ENCODE results near the gene TBL3. TPM values are rescaled to one million over a fixed set of nuclear protein-coding genes. Genes with fewer than 3 reads are reported as not detected.

Gene TBL3
- total RNA-seq, 1 experiment from 2014 or later, result 73.4 TPM

DNA sequence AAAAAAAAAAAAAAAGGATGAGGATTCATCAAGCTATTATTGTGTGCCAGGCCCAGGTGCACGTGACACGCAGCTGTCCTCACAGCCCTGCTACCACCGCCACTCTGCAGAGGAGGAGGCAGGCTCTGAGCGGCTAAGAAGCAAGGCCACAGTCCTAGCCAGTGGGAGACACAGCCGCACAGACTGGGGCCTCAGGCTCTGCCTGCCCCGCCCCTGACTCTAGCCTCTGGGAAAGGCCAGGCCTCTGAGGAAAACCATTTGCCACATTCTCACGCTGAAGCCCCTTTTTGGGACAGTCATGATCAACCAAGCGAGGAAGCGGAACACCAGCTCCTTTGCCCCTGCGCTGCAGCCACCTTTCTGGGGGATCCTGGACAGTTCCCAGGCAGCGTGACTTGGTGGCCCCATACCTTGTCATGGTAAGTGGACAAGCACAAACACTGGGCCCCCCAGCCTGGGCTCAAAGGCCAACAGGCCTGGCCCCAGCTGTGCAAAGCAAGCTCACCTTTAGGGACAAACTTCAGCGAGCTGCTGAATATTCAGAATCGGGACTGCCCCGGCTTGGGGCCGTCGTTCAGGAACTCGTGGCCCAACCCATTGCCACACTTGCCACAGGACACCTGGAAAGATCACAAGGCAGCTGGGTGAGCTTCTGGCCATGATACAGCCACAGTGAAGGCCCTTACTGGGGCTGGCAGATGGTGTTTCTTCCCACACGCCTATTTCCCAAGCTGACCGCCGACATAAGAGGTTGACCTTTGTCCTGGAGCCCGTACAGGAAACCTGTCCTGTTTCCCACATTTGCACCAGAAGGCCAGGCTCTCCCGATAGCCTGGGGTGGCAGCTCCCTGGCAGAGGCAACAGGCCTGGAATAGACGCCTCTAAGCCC, 31.3 kb upstream of the TBL3 start:
- Mint-ChIP-seq H3K9me3 (no peaks in the 10 kb centered on the region), H3K27me3 (ENCODE audit: low read depth) (peaks cover 13% of the 10 kb centered on the region), H3K4me1 (peaks cover 22% of the 10 kb centered on the region), H3K36me3 (peaks cover 12% of the 10 kb centered on the region), H3K4me3 (no peak overlapping the region), H3K27ac (no peak overlapping the region)
- POLR2A ChIA-PET, result interaction anchor here (1.0 to 1.5 kb wide), 4 partner anchors 12 to 40 kb away, joined by 3 to 19 read pairs (median 4); partner anchors contain the start of genes RPL3L and RPS2
- TF ChIP-seq ZNF423 (CRISPR knock-in tag; IDR thresholded peaks at IDR 0.05) (no peak), TEAD4 (CRISPR knock-in tag; IDR thresholded peaks at IDR 0.05) (no peak), ZNF121 (CRISPR knock-in tag; IDR thresholded peaks at IDR 0.05) (no peak), TCF7 (CRISPR knock-in tag; IDR thresholded peaks at IDR 0.05; ENCODE audit: low read depth) (no peak), MXD4 (CRISPR knock-in tag; IDR thresholded peaks at IDR 0.05; ENCODE audit: borderline replicate concordance) (no peak), ZNF425 (CRISPR knock-in tag; conservative IDR thresholded peaks at IDR 0.05) (no peak), MYBL2 (CRISPR knock-in tag; IDR thresholded peaks at IDR 0.05) (no peak), SP1 (CRISPR knock-in tag; conservative IDR thresholded peaks at IDR 0.05) (no peak), CBFB (CRISPR knock-in tag; IDR thresholded peaks at IDR 0.05; ENCODE audit: low read depth) (no peak)
- TF ChIP-seq, protein P1, sequence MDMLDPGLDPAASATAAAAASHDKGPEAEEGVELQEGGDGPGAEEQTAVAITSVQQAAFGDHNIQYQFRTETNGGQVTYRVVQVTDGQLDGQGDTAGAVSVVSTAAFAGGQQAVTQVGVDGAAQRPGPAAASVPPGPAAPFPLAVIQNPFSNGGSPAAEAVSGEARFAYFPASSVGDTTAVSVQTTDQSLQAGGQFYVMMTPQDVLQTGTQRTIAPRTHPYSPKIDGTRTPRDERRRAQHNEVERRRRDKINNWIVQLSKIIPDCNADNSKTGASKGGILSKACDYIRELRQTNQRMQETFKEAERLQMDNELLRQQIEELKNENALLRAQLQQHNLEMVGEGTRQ (CRISPR knock-in tag; IDR thresholded peaks at IDR 0.05), result no peak
- CTCF ChIA-PET, result interaction anchor here (0.6 to 4.4 kb wide), 31 partner anchors 8 to 207 kb away, joined by 3 to 29 read pairs (median 4); partner anchors contain the start of genes FAHD1, NOXO1, NUBP2 and RAB26
- no peak for ATAC-seq
- no peak for DNase-seq (ENCODE audit: low spot score)

DNA sequence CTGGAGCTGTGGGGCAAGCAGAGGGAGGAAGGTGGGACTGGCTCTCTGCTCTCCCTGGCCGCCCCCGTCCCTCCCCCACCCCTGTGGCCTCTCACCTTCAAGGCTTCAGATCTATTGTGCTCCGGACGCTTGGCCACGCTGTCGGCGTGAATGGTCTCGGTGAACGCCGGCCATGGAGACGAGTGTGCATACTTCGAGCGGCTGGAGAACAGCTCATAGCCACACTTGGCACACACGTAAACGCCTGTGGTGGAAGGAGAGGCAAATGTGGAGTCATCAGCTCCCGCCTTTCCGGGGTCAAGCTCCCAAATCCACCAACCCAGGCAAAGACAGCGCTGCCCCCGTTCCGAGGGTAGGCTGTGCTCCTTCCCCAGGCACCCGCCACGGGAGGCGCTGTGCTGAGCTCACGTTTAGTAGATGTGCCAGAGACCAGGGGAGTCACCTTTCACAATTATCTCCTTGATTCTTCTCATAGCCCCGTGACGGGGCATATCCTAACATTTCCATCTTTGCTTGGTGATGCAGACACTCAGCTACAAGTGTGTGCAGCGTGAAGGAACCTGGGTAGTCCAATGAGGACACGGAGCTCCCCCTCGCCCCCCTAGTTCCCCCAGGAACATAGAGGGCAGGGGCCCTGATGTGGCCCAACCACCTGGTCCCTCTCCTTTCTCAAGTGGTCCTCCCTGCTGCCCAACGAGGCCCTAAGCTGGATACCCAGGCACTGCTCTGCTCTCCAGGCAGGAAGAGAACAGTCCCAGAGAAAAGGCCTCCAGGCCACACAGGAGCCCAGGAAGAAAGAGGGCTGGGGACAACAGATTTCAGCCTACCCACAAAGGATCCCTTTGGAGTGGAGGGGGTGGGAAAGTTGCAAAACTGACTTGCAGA, 30.4 kb upstream of the TBL3 start:
- H3K27ac Mint-ChIP-seq, result no peak overlapping the region
- CTCF ChIA-PET, result interaction anchor here (0.6 to 4.4 kb wide), 33 partner anchors 9 to 207 kb away, joined by 3 to 29 read pairs (median 4); partner anchors contain the start of genes FAHD1, NOXO1, NUBP2 and RAB26

More for the DNA sequence above, 30.4 kb upstream of the TBL3 start:
- Mint-ChIP-seq H3K4me1 (peaks cover 22% of the 10 kb centered on the region), H3K4me3 (peak overlapping the region; percentile 87), H3K36me3 (peaks cover 12% of the 10 kb centered on the region), H3K27me3 (ENCODE audit: low read depth) (peaks cover 13% of the 10 kb centered on the region), H3K9me3 (no peaks in the 10 kb centered on the region)
- no peak for TF ChIP-seq JAZF1 (CRISPR knock-in tag; IDR thresholded peaks at IDR 0.05)
- TF ChIP-seq, protein P2, sequence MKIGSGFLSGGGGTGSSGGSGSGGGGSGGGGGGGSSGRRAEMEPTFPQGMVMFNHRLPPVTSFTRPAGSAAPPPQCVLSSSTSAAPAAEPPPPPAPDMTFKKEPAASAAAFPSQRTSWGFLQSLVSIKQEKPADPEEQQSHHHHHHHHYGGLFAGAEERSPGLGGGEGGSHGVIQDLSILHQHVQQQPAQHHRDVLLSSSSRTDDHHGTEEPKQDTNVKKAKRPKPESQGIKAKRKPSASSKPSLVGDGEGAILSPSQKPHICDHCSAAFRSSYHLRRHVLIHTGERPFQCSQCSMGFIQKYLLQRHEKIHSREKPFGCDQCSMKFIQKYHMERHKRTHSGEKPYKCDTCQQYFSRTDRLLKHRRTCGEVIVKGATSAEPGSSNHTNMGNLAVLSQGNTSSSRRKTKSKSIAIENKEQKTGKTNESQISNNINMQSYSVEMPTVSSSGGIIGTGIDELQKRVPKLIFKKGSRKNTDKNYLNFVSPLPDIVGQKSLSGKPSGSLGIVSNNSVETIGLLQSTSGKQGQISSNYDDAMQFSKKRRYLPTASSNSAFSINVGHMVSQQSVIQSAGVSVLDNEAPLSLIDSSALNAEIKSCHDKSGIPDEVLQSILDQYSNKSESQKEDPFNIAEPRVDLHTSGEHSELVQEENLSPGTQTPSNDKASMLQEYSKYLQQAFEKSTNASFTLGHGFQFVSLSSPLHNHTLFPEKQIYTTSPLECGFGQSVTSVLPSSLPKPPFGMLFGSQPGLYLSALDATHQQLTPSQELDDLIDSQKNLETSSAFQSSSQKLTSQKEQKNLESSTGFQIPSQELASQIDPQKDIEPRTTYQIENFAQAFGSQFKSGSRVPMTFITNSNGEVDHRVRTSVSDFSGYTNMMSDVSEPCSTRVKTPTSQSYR (CRISPR knock-in tag; IDR thresholded peaks at IDR 0.05), result no peak
- TF ChIP-seq ZNF416 (CRISPR knock-in tag; IDR thresholded peaks at IDR 0.05), result no peak
- TF ChIP-seq ZNF121 (CRISPR knock-in tag; IDR thresholded peaks at IDR 0.05), result no peak
- TF ChIP-seq OVOL2 (CRISPR knock-in tag; IDR thresholded peaks at IDR 0.05; ENCODE audit: borderline replicate concordance), result no peak
- TF ChIP-seq TEAD4 (CRISPR knock-in tag; IDR thresholded peaks at IDR 0.05), result no peak
- no peak for TF ChIP-seq ZSCAN18 (CRISPR knock-in tag; IDR thresholded peaks at IDR 0.05)
- no peak for TF ChIP-seq KAT7 (CRISPR knock-in tag; IDR thresholded peaks at IDR 0.05; ENCODE audit: borderline replicate concordance)
- no peak for TF ChIP-seq NR1H2 (CRISPR knock-in tag; IDR thresholded peaks at IDR 0.05)
- no peak for TF ChIP-seq CBFB (CRISPR knock-in tag; IDR thresholded peaks at IDR 0.05; ENCODE audit: low read depth)
- DNase-seq (ENCODE audit: low spot score), result peak; percentile 72
- POLR2A ChIA-PET, result interaction anchor here (0.5 to 1.5 kb wide), 5 partner anchors 12 to 70 kb away, joined by 3 to 19 read pairs (median 5); partner anchors contain the start of genes RPL3L and RPS2
- ATAC-seq, result peak; percentile 15; the same call in 1 of the 2 replicates
